DMS 273 (cell line): ENCODE measurements around the gene CCDC194.

ENCODE experiments used
- DNase-seq: peaks from one replicate; lab custom pipeline; 2025; ENCODE audit not compliant: unreplicated experiment; lab: John Stamatoyannopoulos, UW

CCDC194 gene

GRCh38 chr19:17393914-17394313, at the start of gene CCDC194:
CCDC194 (minus strand) TSS chr19:17394196; CDS start chr19:17394158, 38 bp downstream.
- no peak for DNase-seq

DNA sequence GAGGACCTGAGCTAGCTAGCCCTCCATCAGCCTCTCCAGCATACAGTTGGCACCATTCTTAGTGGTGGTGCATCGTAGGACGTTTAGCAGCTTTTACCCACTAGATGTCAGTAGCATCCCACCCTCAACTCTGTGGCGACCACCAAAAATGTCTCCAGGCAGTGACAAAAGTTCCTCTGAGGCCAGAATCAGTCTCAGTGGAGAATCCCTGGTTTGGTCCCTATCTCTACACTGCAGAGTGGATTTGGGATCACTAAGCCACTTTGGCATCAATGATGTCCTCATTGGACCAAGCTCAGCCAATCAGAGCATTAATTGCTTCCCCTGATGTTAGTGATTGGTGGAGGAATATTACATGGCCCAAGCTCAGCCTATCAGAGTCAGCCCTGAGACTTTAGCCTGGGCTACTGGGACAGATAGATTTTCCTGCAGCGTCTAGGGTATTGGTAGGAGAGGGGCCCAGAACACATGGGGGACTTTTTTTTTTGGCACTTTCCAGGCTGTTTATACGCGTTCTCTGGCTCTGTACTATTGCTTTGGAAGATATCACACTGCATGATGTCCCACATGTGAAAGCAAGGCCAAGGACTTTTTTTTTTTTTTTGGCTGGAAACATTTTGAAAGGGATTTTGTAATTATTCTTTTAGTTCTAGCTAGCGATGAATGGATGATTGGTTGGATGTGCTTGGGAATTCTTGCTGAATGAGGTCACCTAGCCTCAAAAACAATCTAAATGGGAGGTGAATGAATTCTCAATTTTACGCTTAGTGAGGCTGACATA, 47.4 kb upstream of the CCDC194 start:
- DNase-seq, result peak; percentile 77

- DNase-seq, result no peak
Measured at GRCh38 chr19:17436874-17437267, 42.9 kb upstream of the CCDC194 start.

- DNase-seq, result no peak
Measured at GRCh38 chr19:17436094-17436873, 42.3 kb upstream of the CCDC194 start.

DNA sequence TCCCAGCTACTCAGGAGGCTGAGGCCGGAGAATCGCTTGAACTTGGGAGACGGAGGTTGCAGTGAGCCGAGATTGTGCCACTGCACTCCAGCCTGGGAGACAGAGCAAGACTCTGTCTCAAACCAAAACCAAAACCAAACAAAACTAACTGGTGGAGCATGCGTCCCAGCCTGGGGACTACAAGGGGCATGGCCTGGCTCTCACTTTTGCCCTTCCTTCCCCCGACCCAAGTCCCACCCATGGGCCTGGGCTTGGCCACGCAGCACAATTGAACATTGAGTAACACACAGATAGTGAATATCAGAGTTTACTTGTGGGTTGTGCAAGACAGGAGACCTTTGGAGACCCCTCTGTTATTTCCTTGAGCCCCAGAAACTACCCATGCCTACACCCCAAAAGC, 41.2 kb upstream of the CCDC194 start:
- no peak for DNase-seq

GRCh38 chr19:17431417-17431816, 37.4 kb upstream of the CCDC194 start:
- no peak for DNase-seq

GRCh38 chr19:17429641-17430113, 35.7 kb upstream of the CCDC194 start:
- DNase-seq, result no peak

- peak; percentile 82 for DNase-seq
Measured at GRCh38 chr19:17424743-17425365, 30.9 kb upstream of the CCDC194 start.

DNA sequence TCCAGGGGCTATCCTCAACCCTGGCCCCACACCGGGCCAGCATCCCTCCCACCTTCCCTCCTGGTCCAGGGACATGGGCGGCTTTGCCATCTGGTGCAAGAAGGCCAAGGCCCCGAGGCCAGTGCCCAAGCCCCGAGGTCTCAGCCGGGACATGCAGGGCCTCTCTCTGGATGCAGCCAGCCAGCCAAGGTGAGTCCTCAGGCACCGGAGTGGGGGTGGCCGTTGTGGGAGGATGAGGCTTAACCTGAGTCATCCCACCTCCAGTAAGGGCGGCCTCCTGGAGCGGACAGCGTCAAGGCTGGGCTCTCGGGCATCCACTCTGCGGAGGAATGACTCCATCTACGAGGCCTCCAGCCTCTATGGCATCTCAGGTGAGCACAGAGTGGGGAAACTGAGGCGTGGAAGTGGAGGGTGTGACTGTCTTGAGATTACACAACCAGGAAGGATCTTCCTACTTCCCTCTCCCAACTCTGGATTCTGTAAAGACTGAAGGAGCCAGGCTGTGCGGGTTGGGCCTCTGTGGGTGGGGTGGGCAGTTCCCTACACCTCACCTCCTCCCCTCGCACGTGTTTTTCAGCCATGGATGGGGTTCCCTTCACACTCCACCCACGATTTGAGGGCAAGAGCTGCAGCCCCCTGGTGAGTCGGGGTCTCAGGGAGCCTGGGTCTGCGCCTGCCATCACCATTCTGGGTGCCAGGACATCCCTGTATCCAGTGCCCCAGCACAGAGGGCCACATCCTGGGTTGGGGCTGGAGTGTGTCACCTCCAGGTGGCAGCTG, 29.6 kb upstream of the CCDC194 start:
- DNase-seq, result no peak

GRCh38 chr19:17421942-17422341, 27.9 kb upstream of the CCDC194 start:
- DNase-seq, result no peak

- DNase-seq, result peak; percentile 65
Measured at GRCh38 chr19:17420475-17420924, 26.5 kb upstream of the CCDC194 start.

- DNase-seq, result peak; percentile 99
Measured at GRCh38 chr19:17419621-17420474, 25.9 kb upstream of the CCDC194 start, which contains the start of gene MVB12A. MVB12A (plus strand) TSS chr19:17420047; CDS start chr19:17420136, 89 bp downstream.

DNA sequence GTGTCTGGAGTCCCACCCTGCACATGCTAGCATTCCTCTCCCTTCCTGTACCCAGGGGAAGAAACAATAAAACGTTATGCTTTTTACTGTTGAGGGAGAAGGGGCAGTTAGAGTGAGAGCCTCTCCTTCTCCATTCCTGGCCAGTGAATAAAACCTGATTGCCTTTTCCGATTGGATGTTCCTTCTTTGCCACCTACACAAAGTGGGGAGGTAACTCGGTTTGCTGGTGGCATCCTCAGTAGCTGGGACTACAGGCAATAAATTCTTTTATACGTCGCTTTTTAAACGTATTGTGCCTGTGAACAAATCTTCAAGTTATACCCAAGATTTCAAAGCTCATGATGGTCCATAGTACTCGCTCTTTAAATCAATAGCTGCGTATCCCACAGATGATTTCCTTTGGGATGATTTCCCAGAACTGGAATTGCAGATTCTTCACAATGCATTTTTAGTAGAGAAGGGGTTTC, 25.2 kb upstream of the CCDC194 start:
- DNase-seq, result peak; percentile 61

DNA sequence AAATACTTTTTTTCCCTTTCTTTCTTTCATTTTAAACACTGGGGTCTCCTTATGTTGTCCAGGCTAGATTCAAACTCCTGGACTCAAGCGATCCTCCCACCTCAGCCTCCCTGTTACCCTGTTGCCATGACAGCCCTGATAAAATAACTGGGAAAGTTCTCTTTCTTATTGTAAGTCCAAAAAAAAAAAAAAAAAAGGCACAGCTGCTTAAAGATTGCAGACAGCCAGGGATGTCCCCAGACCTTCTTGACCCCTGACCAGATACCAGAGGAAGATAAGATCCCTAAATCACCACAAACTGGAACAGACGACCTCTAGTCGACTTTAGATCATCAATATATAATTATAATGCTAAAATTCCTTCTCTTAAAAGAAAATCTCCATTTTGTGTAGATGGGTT, 24.7 kb upstream of the CCDC194 start:
- no peak for DNase-seq

DNA sequence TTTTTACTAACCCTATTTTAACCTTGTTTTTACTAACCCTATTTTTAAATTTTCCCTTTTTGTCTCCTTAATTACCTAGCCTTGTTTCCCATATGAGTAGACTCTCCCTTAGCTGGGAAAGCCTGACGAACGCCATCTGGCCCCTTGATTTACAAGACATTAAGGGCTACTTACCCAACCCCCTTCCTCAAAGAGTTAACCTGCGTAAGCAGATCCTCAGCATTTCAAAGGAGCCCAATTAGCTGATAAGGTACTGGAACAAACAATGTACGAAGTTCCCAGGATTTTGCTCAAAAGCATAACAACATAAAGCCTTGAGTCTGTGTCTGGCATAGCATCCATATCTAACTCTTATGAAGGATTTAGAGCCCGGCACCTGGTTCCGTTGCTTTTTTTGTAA, 21.1 kb upstream of the CCDC194 start:
- peak; percentile 77 for DNase-seq

- no peak for DNase-seq
Measured at GRCh38 chr19:17414097-17414496, 20.1 kb upstream of the CCDC194 start.

DNA sequence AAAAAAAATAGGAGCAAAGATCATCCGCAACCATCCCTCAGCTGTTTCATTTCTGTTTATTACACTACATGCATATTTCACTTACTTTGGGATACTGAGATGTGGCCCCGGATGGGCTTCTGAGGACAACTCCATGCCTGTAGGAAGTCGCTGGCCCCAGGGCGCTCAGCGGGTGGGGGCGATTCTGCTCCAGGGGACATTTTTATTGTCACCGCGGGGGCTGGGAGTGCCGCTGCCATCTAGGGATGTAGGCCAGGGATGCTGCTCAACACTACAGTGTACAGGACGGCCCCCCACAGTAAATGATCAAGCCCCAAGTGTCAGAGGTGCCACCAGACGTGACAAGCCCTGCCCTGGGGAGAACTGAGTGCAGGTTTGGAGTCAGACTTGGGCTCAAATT, 17.8 kb upstream of the CCDC194 start:
- no peak for DNase-seq

DNA sequence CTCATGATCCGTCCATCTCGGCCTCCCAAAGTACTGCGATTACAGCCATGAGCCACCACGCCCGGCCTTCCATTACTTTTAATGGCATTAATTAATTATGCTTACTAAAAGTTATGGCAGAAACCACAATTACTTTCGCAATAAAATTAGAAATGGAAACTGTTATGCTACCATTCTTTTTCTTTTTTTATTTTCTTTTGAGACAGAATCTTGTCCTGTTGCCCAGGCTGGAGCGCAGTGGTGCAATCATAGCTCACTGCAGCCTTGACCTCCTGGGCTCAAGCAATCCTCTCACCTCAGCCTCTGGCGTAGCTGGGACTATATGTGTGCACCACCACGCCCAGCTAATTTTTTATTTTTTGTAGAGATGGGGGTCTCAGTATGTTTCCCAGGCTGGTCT, 16.0 kb upstream of the CCDC194 start:
- DNase-seq, result no peak

GRCh38 chr19:17406887-17407196, 12.8 kb upstream of the CCDC194 start:
- DNase-seq, result no peak
